HUES6 (cell line): ENCODE data around the gene PALM3.
"Not testable (repeated sequence)": the region's sequence is repeated elsewhere in the genome, so short reads cannot be mapped to it uniquely, and the experiment has no call there.

ENCODE experiments used
- H3K27ac ChIP-seq: 2 replicates; pipeline ENCODE4 v1.7.0; 2013; ENCODE audit warnings: low read depth, mild to moderate bottlenecking, low read length, inconsistent platforms
- H3K27me3 ChIP-seq: 2 replicates; pipeline ENCODE4 v1.6.1; 2013; ENCODE audit warnings: low read length; ENCODE audit not compliant: control insufficient read depth, insufficient read depth
- H3K36me3 ChIP-seq: 2 replicates; pipeline ENCODE4 v1.6.1; 2013; ENCODE audit warnings: low read length; ENCODE audit not compliant: control insufficient read depth, insufficient read depth
- H3K4me1 ChIP-seq: 2 replicates; pipeline ENCODE4 v1.6.1; 2013; ENCODE audit warnings: low read length; ENCODE audit not compliant: control insufficient read depth, insufficient read depth
- H3K4me3 ChIP-seq: 2 replicates; pipeline ENCODE4 v1.5.1; 2013; ENCODE audit warnings: low read depth, low read length
- H3K9ac ChIP-seq: one replicate; pipeline ENCODE4 v1.6.1; 2013; ENCODE audit warnings: mild to moderate bottlenecking, low read length
- H3K9me3 ChIP-seq: 2 replicates; pipeline ENCODE4 v1.6.1; 2013; ENCODE audit warnings: low read depth, low read length; ENCODE audit not compliant: control insufficient read depth, insufficient read depth

The PALM3 gene

GRCh38 chr19:14056069-14056666 lies 5.7 kb downstream of the PALM3 start:
- Histone ChIP-seq H3K9ac (no peak overlapping the region), H3K9me3 (no peaks in the 10 kb centered on the region), H3K4me1 (peaks cover 5% of the 10 kb centered on the region; the same call in 1 of the 2 replicates), H3K27ac (no peak overlapping the region), H3K4me3 (no peak overlapping the region), H3K36me3 (peaks cover 6% of the 10 kb centered on the region; the same call in 1 of the 2 replicates), H3K27me3 (peaks cover 22% of the 10 kb centered on the region)

DNA sequence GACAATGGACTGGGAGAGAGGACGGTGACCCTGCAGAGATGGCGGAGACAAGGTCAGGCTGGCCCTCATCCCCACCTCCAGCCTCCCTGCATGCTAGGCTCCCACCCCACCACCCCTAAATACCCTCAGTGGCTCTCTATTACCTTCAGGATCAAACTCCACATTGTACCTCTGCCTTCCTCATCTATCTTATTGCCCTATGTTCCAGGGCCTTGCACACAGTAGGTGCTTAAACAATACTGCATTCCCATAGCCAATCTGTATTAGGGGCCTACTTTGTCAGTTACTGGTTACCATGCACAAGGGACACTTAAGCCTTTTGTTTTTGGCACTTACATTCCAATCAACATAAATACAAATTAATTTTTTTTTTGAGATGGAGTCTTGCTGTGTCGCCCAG lies 6.5 kb downstream of the PALM3 start:
- H3K27me3 ChIP-seq = peaks cover 22% of the 10 kb centered on the region
- H3K4me1 ChIP-seq = peaks cover 5% of the 10 kb centered on the region; the same call in 1 of the 2 replicates
- no peak overlapping the region for H3K9ac ChIP-seq
- H3K36me3 ChIP-seq = peaks cover 9% of the 10 kb centered on the region
- no peak overlapping the region for H3K27ac ChIP-seq
- no peak overlapping the region for H3K4me3 ChIP-seq
- no peaks in the 10 kb centered on the region for H3K9me3 ChIP-seq

DNA sequence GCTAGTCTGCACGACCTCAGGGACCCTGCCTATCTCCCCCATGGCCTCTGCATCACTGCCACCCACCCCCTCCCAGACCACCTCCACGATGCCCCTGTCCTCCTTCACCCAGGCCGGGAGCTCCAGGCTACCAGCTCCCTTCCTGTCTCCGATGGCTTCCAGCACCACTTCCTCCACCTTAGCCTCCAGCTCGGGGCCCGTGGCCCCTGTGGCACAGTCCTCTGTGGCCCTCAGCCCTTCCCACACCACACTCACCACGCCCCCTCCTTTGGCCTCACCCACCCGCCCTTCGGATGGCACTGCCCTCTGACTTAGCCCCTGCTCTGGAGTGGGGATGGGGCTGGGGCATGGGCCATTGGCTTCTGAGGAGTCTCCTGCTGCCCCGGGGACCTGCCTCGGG lies 7.2 kb downstream of the PALM3 start:
- no peaks in the 10 kb centered on the region for H3K9me3 ChIP-seq
- H3K4me1 ChIP-seq = peaks cover 5% of the 10 kb centered on the region; the same call in 1 of the 2 replicates
- H3K27me3 ChIP-seq = peaks cover 18% of the 10 kb centered on the region
- peaks cover 10% of the 10 kb centered on the region for H3K36me3 ChIP-seq
- H3K27ac ChIP-seq = no peak overlapping the region
- no peak overlapping the region for H3K4me3 ChIP-seq
- H3K9ac ChIP-seq = no peak overlapping the region

- Histone ChIP-seq H3K36me3 (peaks cover 10% of the 10 kb centered on the region), H3K4me1 (peaks cover 5% of the 10 kb centered on the region; the same call in 1 of the 2 replicates), H3K27me3 (peaks cover 12% of the 10 kb centered on the region), H3K27ac (no peak overlapping the region), H3K4me3 (no peak overlapping the region), H3K9me3 (no peaks in the 10 kb centered on the region), H3K9ac (no peak overlapping the region)
Measured at GRCh38 chr19:14054099-14054498, 7.8 kb downstream of the PALM3 start.

DNA sequence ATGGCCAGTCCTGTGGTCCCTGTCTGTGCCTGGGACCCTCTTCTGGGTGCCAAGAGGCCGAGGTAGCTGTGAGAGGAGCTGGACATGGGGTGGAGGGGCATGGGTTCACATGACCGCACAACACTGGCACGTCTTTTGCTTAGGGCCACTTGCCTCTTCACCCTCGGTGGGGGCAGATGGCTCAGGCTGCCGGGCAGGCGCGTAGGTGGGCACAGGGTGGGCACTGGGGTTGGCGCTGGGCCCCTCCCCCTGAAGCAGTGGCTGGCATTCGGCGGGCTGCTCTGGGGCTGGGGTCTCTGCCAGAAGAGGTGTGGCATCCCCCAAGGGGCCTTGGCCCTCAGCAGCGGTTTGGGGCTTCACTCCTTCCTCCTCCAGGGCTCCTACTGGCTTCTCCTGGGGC lies 8.4 kb downstream of the PALM3 start:
- Histone ChIP-seq H3K4me3 (no peak overlapping the region), H3K27me3 (peaks cover 7% of the 10 kb centered on the region), H3K9me3 (no peaks in the 10 kb centered on the region)

GRCh38 chr19:14053032-14053431 lies 8.8 kb downstream of the PALM3 start:
- Histone ChIP-seq H3K27ac (no peak overlapping the region), H3K9ac (no peak overlapping the region), H3K27me3 (peaks cover 2% of the 10 kb centered on the region; the same call in 1 of the 2 replicates), H3K9me3 (no peaks in the 10 kb centered on the region), H3K4me1 (peaks cover 4% of the 10 kb centered on the region; the same call in 1 of the 2 replicates), H3K36me3 (peaks cover 10% of the 10 kb centered on the region), H3K4me3 (no peak overlapping the region)

More for the DNA sequence above, 8.4 kb downstream of the PALM3 start:
- no peak overlapping the region for H3K27ac ChIP-seq
- H3K4me1 ChIP-seq = peaks cover 5% of the 10 kb centered on the region; the same call in 1 of the 2 replicates
- H3K36me3 ChIP-seq = peaks cover 10% of the 10 kb centered on the region
- no peak overlapping the region for H3K9ac ChIP-seq

DNA sequence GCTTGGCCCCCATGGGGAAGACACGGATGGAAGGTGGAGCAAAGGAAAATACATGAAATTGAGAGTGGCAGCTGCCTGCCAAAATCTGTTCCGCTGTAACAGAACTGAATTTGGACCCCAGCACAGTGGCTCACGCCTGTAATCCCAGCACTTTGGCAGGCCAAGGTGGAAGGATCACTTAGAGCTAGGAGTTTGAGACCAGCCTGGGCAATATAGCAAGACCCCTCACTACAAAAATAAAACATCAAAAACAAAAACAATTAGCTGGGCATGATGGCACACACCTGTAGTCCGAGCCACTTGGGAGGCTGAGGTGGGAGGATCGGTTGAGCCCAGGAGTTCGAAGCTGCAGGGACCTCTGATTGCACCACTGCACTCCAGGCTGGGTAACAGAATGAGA lies 9.4 kb downstream of the PALM3 start:
- H3K4me1 ChIP-seq = peaks cover 3% of the 10 kb centered on the region; the same call in 1 of the 2 replicates
- peaks cover 10% of the 10 kb centered on the region for H3K36me3 ChIP-seq
- no peak overlapping the region for H3K4me3 ChIP-seq
- H3K27ac ChIP-seq = no peak overlapping the region
- no peaks in the 10 kb centered on the region for H3K9me3 ChIP-seq
- no peaks in the 10 kb centered on the region for H3K27me3 ChIP-seq
- H3K9ac ChIP-seq = no peak overlapping the region

- Histone ChIP-seq H3K36me3 (peaks cover 10% of the 10 kb centered on the region), H3K4me1 (peaks cover 3% of the 10 kb centered on the region; the same call in 1 of the 2 replicates), H3K4me3 (no peak overlapping the region), H3K9ac (no peak overlapping the region), H3K27ac (no peak overlapping the region), H3K27me3 (no peaks in the 10 kb centered on the region), H3K9me3 (no peaks in the 10 kb centered on the region)
Measured at GRCh38 chr19:14051980-14052379, 9.9 kb downstream of the PALM3 start.

- peaks cover 14% of the 10 kb centered on the region for H3K36me3 ChIP-seq
- not testable (repeated sequence) for H3K4me3 ChIP-seq, H3K9me3 ChIP-seq, H3K27me3 ChIP-seq, H3K9ac ChIP-seq, H3K4me1 ChIP-seq, H3K27ac ChIP-seq
Measured at GRCh38 chr19:14050961-14051360, 10.9 kb downstream of the PALM3 start.

GRCh38 chr19:14050512-14050911 lies 11.4 kb downstream of the PALM3 start:
- H3K27me3 ChIP-seq = no peaks in the 10 kb centered on the region
- peaks cover 14% of the 10 kb centered on the region for H3K36me3 ChIP-seq
- no peak overlapping the region for H3K27ac ChIP-seq
- no peak overlapping the region for H3K4me3 ChIP-seq
- H3K9ac ChIP-seq = no peak overlapping the region
- no peaks in the 10 kb centered on the region for H3K9me3 ChIP-seq
- H3K4me1 ChIP-seq = peaks cover 3% of the 10 kb centered on the region; the same call in 1 of the 2 replicates

- Histone ChIP-seq H3K9ac (no peak overlapping the region), H3K4me1 (peaks cover 3% of the 10 kb centered on the region; the same call in 1 of the 2 replicates), H3K27me3 (no peaks in the 10 kb centered on the region), H3K27ac (no peak overlapping the region), H3K9me3 (no peaks in the 10 kb centered on the region), H3K36me3 (peaks cover 14% of the 10 kb centered on the region), H3K4me3 (no peak overlapping the region)
Measured at GRCh38 chr19:14048443-14049153, 13.3 kb downstream of the PALM3 start.
